Measurements from ENCODE around the gene PIM3. TPM values are rescaled to one million over a fixed set of nuclear protein-coding genes. Genes with fewer than 3 reads are reported as not detected.
A peak's percentile ranks its signal among the peaks of the same experiment; 100 is the strongest.

The PIM3 gene
- total and polyA plus RNA-seq, 2 of the 8 experiments (the other 6 are each of a cell fraction or from before 2014, with no cell fraction given): 22.6 to 30.0 TPM

DNA sequence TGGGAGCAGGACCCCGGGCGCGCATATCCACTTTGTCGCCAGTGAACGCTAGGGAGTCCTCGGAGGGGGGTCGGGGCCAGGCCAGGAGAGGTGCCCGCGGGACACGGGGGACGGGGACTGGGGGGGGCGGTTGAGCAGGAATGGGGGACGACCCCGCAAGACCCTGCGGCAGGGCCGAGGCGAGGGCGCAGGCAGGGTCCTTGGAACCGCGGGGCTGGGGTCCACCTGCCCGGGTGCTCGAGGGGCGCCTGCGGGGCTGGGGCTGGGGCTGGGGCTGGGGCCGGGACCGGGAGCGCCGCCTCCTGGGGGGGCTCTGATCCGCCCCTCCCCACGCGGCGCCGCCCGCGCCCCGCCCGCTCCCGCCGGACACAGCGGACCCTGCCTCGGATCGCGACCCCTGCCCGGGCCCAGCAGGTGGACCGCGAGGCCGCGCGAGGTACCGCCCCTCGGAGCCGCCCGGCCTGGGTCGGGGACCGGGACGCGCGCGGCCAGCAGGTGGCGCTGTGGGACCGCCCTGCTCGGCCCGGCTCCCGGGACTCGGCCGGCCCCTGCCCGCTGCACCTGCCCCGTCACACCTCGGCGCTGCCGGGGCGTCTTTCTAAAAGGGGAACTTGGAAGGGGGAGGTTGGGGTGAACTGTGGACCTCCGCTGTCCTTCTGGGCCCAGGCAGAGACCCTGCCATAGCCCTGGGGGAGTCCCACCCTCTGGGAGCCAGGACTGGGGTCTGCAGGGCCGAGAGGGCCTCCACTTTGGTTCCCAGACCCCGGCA, 31.2 kb upstream of the PIM3 start:
- no peaks in the 10 kb centered on the region; the same call in 1 of the 2 replicates for H3K79me1 ChIP-seq (ENCODE audit: low read depth, low read length)
- no peak overlapping the region for H2AFZ ChIP-seq (ENCODE audit: low read length)
- H3K23ac ChIP-seq (ENCODE audit: insufficient read length): no peak overlapping the region
- peaks cover 0 to 12% (median 10%) of the 10 kb centered on the region in 4 experiments; a peak in 6 of 7 replicates for H3K27me3 ChIP-seq (replicated peaks in 1 of 4; ENCODE audit: control insufficient read depth in 3 of 4, extremely low read depth in 1 of 4, insufficient read depth in 3 of 4, low read length in 3 of 4)
- H3K36me3 ChIP-seq (ENCODE audit: control insufficient read depth in 2 of 4, insufficient read depth in 4 of 4, low read length in 3 of 4): no peaks in the 10 kb centered on the region; a peak in 2 of 8 replicates
- H2BK15ac ChIP-seq (ENCODE audit: low read length): no peak overlapping the region
- ChIA-PET POLR2A (ENCODE audit: partially characterized antibody) (no interaction called here), CTCF (ENCODE audit: partially characterized antibody) (interaction anchor here (0.6 to 5.2 kb wide), 13 partner anchors 17 to 321 kb away, joined by 3 to 54 read pairs (median 5); partner anchors contain the start of gene IL17REL)
- no peaks in the 10 kb centered on the region for H3K79me2 ChIP-seq (ENCODE audit: control insufficient read depth in 1 of 2, insufficient read depth in 2 of 2, low read length in 2 of 2)
- no peak overlapping the region; the same call in 1 of the 2 replicates for H2BK5ac ChIP-seq (ENCODE audit: low read depth, low read length)
- no peak overlapping the region for H3K4ac ChIP-seq (replicated peaks; ENCODE audit: insufficient read length, low read depth, low read length)
- H3K27ac ChIP-seq (ENCODE audit: low read depth, low read length): no peak overlapping the region
- no peak overlapping the region for H2BK20ac ChIP-seq (ENCODE audit: low read length)
- H3K14ac ChIP-seq (ENCODE audit: insufficient read length): no peak overlapping the region
- no peak overlapping the region for H2BK120ac ChIP-seq (replicated peaks; ENCODE audit: low read depth, low read length)
- H4K8ac ChIP-seq (ENCODE audit: extremely low read depth, insufficient read depth, low read length): no peak overlapping the region
- WGBS, 2 experiments (ENCODE audit: extremely low coverage in 1 of 2, insufficient coverage in 1 of 2, insufficient read length in 1 of 2, insufficient replicate concordance in 2 of 2, low coverage in 1 of 2, low lambda C conversion rate in 2 of 2, missing lambda C conversion rate in 1 of 2): 22% methylated on average over 28 of the region's 75 CpGs; no CpG with 5 or more reads in 1 of the 2 experiments
- H2AK5ac ChIP-seq (ENCODE audit: low read depth, low read length): no peak overlapping the region
- FAIRE-seq (no peak), DNase-seq (ENCODE audit: low read depth in 1 of 2, low spot score in 2 of 2) (peak in 1 of 2 experiments; percentile 94)
- H4K91ac ChIP-seq (replicated peaks; ENCODE audit: insufficient read length, low read length): no peak overlapping the region
- no peak overlapping the region for H4K5ac ChIP-seq (ENCODE audit: insufficient read length, low read depth, low read length)
- no peak overlapping the region for H3K9ac ChIP-seq (replicated peaks in 1 of 4; ENCODE audit: extremely low read depth in 1 of 4, low read depth in 3 of 4, low read length in 3 of 4)
- H3K4me1 ChIP-seq (replicated peaks in 1 of 4; ENCODE audit: control insufficient read depth in 3 of 4, insufficient read depth in 4 of 4, low read length in 3 of 4): peaks cover 0 to 3% (median under 1%) of the 10 kb centered on the region in 4 experiments; a peak in 1 of 7 replicates
- no peak overlapping the region for H2BK12ac ChIP-seq (ENCODE audit: low read depth, low read length)
- no peaks in the 10 kb centered on the region for H3K9me3 ChIP-seq (ENCODE audit: insufficient read depth in 2 of 2, low read depth in 1 of 2, low read length in 1 of 2)
- H4K20me1 ChIP-seq (replicated peaks in 1 of 2; ENCODE audit: control insufficient read depth in 1 of 2, insufficient read depth in 2 of 2, low read length in 2 of 2): peaks cover 2 to 6% of the 10 kb centered on the region in 2 experiments
- no peak overlapping the region for H3K56ac ChIP-seq (replicated peaks; ENCODE audit: insufficient read length, low read depth, low read length)
- peak overlapping the region in 1 of 4 experiments; percentile 42; a peak in 2 of 8 replicates for H3K4me3 ChIP-seq (ENCODE audit: extremely low read depth in 1 of 4, insufficient read depth in 2 of 4, low read depth in 3 of 4, low read length in 4 of 4)
- peak overlapping the region in 1 of 2 experiments; percentile 62; a peak in 3 of 4 replicates for H3K4me2 ChIP-seq (ENCODE audit: insufficient read depth in 1 of 2, low read depth in 2 of 2, low read length in 2 of 2)
- H3K18ac ChIP-seq (ENCODE audit: extremely low read depth, low read length): no peak overlapping the region; the same call in 1 of the 2 replicates
- peaks cover 3% of the 10 kb centered on the region; the same call in 1 of the 2 replicates for H3K23me2 ChIP-seq (ENCODE audit: low read depth, low read length)
- TF ChIP-seq NRF1 (IDR thresholded peaks at IDR 0.05; ENCODE audit: low read depth, low read length): no peak
- peak; percentile 43 for TF ChIP-seq TAF7 (optimal IDR thresholded peaks at IDR 0.05; ENCODE audit: borderline replicate concordance, low read depth, low read length)
- TF ChIP-seq TAF1 (IDR thresholded peaks at IDR 0.05; ENCODE audit: low read depth, low read length): no peak
- TF ChIP-seq, protein P1, sequence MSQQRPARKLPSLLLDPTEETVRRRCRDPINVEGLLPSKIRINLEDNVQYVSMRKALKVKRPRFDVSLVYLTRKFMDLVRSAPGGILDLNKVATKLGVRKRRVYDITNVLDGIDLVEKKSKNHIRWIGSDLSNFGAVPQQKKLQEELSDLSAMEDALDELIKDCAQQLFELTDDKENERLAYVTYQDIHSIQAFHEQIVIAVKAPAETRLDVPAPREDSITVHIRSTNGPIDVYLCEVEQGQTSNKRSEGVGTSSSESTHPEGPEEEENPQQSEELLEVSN (IDR thresholded peaks at IDR 0.05): no peak

Measured in H1 (cell line).